Activated CD8-positive, alpha-beta memory T cell treated with anti-CD3 and anti-CD28 coated beads for 24 hours (primary cell): Measurements from ENCODE around the gene UBR1.
A peak's percentile ranks its signal among the peaks of the same experiment; 100 is the strongest.
"Not testable (repeated sequence)": the region's sequence is repeated elsewhere in the genome, so short reads cannot be mapped to it uniquely, and the experiment has no call there.

ENCODE experiments used
- DNase-seq: peaks from one replicate; pipeline ENCODE4 v3.0.0-alpha.2; 2020

The UBR1 gene

DNA sequence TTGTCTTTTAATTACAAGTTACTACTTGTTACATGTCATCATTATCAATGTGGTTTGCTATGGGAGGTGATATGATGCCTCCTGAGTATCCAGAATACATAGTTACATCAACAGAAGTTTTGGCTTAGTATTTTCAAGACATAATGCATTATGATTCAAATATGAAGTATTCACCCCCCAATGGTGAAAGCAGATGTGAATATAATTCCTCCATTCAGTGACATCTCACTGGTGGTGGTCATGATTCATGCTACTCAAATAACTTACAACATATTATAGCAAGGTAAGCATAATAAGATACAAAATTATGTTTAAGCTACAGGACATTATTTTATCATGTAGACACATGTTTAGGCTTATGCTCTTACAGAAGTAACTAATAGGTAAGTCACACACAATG is 150.3 kb downstream of the UBR1 start:
- DNase-seq: no peak

DNA sequence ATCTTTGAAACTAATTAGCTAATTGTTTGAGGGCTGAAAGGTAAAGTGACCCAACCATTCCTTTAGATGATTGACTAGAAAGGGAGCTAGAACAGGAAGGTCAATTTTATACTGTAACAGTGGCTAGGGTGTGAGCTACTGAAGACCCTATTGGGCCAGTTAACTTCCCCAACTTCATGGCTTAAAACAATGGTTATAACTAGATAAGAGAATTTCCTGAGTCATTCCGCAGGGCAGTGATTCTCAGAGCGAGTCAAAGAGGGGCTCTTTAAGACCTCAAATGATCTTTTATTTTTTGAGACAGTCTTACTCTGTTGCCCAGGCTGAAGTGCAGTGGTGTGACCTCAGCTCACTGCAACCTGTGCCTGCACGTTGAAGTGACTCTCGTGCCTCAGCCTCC is 151.5 kb downstream of the UBR1 start:
- DNase-seq: no peak

DNA sequence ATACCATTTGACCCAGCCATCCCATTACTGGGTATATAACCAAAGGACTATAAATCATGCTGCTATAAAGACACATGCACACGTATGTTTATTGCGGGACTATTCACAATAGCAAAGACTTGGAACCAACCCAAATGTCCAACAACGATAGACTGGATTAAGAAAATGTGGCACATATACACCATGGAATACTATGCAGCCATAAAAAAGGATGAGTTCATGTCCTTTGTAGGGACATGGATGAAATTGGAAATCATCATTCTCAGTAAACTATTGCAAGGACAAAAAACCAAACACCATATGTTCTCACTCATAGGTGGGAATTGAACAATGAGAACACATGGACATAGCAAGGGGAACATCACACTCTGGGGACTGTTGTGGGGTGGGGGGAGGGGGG is 156.9 kb downstream of the UBR1 start:
- DNase-seq: not testable (repeated sequence)

DNA sequence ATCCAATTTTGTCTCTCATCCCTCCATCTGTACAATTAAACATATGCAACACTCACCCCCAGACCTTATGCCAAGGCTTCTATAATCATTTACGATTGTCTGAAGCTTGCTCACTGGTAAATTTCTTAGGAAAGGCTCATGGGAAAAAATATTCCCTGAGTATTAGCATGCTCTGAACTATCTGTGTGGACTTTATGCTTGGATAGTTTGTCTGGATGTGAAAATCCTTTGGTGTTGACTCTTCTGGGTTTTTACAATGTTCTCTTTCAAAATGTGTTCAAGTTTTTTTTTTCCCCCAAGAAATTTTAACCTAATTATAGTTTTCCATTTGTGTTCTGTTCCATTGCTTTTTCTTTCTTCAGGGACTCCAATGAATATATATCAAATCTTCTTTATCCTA is 165.3 kb downstream of the UBR1 start:
- no peak for DNase-seq

- no peak for DNase-seq
Observed at GRCh38 chr15:42939841-42940240, 166.0 kb downstream of the UBR1 start.

DNA sequence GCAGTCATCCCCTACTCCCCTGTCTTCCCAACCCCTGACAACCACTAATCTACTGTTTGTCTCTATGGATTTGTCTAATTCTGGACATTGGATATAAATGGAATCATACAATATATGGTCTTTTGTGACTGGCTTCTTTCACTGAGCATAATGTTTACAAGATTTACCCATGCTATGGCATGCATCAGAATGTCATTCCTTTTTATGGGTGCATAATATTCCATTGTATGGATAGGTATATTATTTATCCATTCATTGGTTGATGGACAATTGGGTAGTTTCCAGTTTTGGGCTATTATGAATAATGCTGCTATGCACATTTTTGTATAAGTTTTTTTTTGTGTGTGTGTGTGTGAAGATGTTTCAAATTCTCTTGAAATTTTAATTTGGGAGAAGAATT is 168.7 kb downstream of the UBR1 start:
- no peak for DNase-seq

DNA sequence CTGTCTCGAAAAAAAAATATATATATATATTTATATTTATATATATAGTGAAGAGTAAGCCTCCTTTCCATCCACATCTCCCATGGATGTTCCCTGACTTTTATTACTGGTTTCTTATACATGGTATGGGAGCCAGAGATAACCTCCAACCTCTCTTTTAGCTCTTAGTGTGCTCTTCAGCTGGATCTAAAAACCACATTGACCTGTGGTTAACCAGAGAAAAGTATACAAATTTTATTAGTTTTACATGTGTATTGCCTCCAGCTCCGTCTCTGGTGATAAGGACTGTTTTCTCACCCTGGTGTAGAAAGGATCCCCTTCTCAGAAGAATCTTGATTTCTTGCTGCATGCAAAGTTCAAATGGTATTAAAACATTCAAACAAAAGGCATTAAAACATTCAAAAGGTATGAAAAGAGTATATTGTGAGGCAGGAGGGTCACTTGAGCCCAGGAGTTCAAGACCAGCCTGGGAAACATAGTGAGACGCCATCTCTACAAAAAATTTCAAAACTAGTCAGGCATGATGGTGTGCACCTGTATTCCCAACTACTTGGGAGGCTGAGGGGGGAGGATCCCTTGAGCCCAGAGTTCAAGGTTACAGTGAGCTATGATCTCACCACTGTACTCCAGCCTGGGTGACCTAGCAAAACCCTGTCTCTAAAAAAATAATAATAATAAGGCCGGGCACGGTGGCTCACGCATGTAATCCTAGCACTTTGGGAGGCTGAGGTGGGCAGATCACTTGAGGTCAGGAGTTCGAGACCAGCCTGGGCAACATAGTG is 171.8 kb downstream of the UBR1 start:
- no peak for DNase-seq

DNA sequence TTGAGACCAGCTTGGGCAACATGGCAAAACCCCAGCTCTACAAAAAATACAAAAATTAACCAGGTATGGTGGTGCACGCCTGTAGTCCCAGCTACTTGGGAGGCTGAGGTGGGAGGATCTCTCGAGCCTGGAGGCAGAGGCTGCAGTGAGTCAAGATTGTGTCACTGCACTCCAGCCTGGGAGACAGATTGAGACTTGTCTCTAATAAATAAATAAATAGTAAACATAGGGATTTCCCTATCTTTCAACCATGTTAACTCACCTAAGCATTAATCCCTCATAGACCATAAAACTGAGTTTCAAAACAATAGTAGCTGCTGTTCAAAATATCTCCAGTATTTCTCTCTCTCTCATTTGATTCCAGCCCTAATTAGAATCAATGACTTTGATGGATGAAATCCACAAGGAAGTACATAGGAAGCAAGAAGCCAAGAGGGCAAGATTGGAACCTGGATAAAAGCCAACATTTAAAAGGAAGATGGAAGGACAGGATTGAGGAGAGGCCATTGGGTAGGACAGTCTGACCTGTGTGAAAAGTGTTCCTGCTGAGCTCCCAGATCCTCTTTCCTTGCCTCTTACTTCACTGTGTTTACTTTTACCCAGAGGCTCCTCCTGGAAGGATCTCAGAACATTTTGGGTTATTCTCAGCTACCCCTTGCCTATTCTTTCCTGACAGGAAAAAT is 172.9 kb downstream of the UBR1 start:
- no peak for DNase-seq

- DNase-seq: no peak
Observed at GRCh38 chr15:42931702-42932486, 173.9 kb downstream of the UBR1 start.

DNA sequence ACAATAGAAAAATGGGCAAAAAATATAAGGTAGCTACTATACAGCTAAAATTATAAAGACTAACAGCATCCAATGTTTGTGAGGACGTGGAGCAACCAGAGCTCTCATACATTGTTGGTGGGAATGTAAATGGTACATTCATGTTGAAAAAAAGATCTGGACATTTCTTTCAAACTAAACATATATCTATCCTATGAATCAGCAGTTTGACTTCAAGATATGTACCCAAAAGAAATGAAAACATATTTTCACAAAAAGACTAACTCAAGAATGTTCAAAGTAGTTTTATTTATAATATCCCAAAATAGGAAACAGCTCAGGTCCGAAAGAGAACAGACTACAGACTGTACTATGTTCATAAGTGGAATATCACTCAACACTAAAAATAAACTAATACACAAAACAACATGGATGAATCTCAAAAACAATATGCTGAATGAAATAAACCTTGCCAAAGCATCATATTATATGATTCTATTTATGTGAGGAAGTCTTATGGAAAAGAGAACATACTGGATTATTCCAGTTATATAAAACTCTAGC is 176.5 kb downstream of the UBR1 start:
- no peak for DNase-seq

- DNase-seq: no peak
Observed at GRCh38 chr15:42921342-42921731, 184.5 kb downstream of the UBR1 start.

GRCh38 chr15:42920519-42921341 is 185.1 kb downstream of the UBR1 start, which contains the start of gene TTBK2:
Gene TTBK2, minus strand, starts transcription at chr15:42920778. Its CDS starts 42,161 bp downstream, at chr15:42878617.
- peak; percentile 98 for DNase-seq

DNA sequence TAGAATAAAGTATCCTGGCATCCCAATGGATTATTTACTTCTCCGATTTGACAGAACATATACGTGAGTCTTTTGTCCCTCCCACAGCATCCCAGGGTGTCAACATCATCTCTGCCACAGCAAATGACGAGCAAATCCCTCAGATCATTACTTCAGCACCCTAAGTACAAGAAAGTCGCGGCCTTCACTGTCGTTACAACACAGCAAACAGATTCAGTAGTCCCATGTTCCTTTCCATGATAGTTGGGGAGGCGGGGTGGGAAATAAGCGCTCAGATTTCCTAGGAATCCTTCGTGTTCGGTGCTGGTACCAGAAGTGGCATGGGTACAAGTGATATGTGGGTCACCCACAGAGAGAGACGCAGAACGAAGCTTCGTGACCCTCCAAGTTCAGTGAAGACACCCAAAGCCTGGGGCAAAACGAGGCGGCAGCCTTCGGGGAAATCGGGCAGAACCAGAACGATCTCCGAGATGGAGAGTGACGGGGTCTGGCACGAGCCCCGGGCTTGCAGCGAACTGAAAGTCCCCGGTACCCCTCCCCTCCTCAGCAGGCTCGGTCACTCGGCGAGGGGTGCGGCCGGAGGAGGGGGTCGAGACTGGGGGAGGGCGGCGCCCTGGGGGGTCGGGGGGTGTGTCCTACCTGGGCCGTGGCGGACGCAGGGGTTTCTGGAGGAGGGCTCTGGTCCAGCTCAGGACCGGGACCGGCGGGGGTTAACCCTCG is 185.9 kb downstream of the UBR1 start:
- DNase-seq: peak; percentile 73

DNA sequence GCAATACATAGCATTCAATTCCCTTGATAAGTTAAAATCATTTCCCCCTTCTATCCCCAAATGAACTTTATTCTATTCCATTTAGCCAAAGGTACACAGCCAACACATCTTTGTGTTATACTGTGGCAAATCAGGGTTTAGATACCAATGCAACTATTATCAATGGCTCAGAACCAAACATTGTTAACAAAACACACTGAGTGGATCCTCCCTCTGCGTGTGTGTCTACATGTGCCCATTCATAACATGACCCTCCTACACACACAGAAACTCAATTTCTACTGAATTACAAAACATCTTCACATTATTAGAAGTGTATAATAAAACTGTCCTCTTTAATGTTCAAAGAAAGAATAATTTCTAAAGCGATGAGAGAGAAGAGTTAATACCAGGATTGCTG is 186.5 kb downstream of the UBR1 start:
- DNase-seq: no peak

DNA sequence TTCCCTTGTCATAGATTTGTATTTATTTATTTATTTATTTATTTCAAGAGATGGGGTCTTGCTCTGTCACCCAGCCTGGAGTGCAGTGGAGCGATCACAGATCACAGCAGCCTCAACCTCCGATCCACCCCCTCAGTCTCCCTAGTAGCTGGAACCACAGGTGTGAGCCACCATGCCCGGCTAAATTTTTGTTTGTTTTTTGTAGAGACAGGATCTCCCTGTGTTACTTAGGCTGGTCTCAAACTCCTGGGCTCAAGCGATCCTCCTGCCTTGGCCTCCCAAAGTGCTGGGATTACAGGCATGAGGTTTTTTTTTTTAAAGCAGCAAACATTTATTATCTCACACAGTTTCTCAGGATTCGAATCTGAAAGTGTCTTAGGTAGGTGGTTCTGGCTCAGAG is 187.8 kb downstream of the UBR1 start:
- DNase-seq: no peak

DNA sequence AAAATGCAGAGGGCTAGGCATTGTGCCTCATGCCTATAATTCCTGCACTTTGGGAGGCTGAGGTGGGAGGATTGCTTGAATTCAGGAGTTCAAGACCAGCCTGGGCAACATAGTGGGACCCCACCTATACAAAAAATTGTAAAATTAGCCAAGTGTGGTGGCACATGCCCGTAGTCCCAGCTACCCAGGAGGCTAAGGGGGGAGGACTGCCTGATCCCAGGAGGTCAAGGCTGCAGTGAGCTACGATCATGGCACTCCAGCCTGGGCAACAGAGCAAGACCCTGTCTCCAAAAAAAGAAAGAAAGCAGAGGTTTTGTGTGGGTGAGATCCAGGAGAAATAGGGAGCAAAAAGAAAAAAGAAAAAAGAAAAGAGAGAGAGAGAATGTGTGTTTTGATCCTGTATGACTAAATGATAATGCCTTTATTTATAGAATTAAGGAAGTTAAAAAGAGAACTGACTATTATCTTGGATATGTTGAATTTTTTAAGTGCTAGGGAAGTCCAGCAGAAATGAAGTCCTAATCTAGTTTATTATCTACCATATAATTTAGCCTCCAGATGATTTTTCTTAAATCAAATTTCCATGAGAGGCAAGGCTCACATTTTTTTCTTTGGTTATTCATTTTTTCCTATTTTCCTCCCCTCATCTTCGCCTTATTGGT is 190.1 kb downstream of the UBR1 start:
- no peak for DNase-seq

DNA sequence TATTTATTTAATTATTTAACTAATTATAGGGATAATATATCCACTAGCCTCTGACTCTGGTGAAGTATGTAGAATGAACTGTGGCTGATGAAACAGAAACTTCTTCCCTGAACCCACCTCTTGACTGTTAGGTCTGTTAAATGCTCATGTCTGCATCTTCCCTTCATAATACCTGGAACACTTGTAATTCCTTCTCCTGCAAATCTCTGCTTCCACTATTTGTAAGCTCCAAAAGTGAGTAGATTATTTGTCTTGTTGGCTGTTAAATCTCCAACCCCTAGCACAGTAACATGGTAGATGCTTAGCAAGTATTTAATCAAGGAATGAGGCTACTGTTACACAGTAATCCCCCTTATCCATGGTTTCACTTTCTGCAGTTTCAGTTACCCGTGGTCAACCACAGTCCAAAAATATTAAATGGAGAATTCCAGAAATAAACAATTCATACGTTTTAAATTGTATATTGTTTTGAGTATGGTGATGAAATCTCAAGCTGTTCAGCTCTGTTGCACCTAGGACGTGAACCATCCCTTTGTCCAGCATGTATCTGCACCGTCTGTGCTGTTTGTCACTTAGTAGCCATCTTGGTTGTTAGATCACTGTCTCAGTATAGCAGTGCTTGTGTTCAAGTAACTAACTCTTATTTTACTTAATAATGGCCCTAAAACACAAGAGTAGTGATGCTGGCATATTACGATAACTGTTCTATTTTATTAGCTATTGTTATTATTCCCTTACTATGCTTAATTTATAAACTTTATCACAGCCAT is 190.9 kb downstream of the UBR1 start:
- no peak for DNase-seq

- no peak for DNase-seq
Observed at GRCh38 chr15:42911058-42911592, 194.7 kb downstream of the UBR1 start.

GRCh38 chr15:42908538-42908937 is 197.3 kb downstream of the UBR1 start:
- DNase-seq: no peak
